Brain pericyte (primary cell): ENCODE data around the gene ADAMTSL5.
"Not testable (repeated sequence)": the region's sequence is repeated elsewhere in the genome, so short reads cannot be mapped to it uniquely, and the experiment has no call there.

ENCODE experiments used
- DNase-seq: peaks from one replicate; pipeline ENCODE4 v3.0.0-alpha.2; 2012; ENCODE audit warnings: low read depth, low spot score

Gene ADAMTSL5

DNA sequence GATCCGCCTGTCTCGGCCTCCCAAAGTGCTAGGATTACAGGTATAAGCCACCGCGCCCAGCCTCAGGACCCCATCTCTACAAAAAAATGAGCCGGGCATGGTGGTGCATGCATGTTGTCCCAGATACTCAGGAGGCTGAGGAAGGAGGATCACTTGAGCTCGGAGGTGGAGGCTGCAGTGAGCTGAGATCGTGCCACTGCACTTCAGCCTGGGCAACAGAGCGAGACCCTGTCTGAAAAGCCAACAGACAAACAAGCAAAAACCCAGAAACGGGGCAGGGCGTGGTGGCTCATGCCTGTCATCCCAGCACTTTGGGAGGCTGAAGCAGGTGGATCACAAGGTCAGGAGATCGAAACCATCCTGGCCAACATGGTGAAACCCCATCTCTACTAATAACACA is 18.0 kb upstream of the ADAMTSL5 start:
- DNase-seq: not testable (repeated sequence)

DNA sequence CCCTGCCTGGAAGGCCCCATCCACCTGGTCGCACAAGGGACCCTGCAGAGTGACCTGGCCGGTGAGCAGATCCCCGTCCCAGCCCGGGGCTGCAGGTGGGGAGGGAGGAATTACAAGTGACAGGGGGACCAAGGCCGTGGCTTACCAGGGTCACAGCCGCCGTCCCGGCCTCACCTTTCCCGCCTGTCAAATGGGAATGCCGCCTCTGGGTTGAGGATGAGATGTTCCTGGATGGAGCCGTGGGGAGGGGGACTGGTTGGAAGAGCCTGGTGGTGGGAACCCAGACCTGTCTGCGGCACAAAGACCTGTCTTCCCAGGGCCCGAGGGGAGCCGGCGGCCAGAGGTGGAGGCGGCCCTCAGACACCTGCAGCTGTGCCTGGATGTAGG is 16.6 kb upstream of the ADAMTSL5 start:
- no peak for DNase-seq

DNA sequence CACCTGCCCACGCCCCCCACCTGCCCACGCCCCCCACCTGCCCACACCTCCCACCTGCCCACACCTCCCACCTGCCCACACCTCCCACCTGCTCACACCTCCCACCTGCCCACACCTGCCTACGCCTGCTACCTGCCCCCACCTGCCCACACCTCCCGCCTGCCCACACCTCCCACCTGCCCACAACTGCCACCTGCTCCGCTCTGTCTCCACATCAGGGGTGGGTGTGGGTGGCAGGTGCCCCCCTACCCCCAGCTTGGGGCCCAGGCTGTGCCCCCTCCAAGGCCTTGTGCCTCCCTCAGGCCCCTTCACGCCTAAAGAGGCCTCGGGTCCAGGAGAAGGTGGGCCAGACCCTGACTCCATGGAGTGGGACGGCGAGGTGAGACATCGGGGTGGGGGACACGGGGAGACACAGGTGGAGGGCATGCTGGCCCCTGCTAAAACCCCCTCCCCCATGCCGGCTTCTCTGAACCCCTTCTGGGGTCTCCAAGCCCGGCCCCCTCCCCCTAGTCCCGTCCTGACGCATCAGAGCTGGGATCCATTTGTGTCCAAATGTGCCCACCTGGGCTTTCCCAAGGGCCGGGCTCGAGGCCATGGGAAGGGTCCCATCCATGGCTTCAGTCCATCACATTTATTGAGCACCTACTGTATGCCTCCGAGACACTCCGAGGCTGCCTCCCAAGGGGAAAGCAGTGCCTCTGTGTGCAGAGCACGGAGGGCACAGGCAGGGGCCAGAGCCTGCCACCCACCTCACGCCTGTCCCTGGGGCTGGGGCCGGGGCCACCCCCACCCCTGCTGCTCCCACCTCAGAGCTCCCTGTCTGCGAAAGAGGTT is 16.0 kb upstream of the ADAMTSL5 start:
- no peak for DNase-seq

DNA sequence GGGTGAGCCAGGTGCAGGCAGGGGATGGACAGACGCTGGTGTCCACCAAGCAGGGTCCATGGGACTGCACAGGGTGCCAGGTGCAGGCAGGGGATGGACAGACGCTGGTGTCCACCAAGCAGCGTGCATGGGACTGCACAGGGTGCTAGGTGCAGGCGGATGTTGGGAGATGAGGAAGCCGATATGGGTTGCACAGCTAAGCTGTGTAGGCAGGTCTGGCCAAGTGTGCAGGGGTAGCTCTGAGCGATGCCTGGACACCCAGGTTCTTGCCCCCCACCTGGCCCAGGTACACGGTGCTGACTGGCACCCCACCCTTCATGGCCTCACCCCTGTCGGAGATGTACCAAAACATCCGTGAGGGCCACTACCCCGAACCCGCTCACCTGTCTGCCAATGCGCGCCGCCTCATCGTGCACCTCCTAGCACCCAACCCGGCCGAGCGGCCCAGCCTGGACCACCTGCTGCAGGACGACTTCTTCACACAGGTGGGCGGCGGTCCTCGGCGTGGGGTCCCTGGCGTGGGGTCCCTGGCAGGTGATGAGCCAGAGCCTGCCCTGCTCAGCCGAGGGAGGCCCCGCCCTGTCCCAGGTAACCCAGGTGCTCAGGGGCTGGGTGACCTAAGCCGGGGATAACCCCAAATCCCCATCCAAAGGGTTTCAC is 15.0 kb upstream of the ADAMTSL5 start:
- no peak for DNase-seq

DNA sequence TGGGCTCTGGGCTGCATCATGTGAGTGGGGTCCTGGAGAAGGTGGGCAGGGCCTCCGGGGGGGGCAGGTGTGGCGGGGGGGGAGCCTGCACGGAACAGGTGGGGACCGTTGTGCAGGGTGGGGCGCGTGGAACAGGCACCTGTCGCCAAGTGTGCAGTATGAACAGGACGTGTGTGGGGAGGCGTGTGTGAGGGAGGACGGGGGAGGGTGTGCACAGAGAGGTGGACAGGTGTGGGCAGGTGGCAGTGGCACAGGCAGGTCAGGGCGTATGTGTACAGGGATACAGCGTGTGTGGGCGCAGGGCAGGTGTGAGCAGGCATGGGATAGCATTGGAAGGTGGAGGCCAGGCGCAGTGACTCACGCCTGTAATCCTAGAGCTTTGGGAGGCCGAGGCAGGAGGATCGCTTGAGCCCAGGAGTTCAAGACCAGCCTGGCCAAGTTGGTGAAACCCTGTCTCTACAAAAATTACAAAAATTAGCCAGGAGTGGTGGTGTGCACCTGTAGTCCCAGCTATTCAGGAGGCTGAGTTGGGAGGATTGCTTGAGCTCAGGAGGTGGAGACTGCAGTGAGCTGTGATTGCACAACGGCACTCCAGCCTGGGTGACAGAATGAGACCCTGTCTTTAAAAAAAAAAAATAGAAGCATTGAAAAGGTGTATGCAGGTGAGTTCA is 14.3 kb upstream of the ADAMTSL5 start:
- DNase-seq: no peak

DNA sequence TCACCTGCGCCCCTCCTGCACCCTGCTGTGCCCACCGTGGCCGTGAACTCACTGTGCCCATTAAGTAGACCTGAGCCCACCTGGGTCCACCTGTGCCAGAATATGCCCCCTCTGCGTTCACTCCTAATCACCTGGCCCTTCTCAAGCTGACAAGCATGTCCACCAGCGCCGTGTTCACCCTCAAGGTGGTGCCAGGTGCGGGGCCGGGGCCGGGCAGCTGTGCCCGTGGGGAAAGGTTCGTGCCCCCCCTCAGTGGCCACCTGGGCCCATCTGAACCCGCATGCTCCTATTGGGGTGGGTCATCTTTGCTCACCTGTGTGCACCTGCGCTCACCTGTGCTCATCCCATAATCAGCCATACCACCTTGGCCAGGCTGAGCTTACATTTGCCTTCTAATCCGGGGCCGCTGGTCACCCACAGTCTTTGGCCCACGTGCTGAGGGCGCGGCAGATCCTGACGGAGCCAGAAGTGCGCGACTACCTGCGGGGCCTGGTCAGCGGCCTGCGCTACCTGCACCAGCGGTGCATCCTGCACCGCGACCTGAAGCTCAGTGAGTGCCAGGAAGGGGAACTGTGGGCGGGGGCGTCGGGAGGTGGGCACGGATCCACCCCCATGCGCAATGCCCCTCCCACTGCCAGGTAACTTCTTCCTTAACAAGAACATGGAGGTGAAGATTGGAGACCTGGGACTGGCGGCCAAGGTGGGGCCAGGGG is 13.4 kb upstream of the ADAMTSL5 start:
- no peak for DNase-seq

DNA sequence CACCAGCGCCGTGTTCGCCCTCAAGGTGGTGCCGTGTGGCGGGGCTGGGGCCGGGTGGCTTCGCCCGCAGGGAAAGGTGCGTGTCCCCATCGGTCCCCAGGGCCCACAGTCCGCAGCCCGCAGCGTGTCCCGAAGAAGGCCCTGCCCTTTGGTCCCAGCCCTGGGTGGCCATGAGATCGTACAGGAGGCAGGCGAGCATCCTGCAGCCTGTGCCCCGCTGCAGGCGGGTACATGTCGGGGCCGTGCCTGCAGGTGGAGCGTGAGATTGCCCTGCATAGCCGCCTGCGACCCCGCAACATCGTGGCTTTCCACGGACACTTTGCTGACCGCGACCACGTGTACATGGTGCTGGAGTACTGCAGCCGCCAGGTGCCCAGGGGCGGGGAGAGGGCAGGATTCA is 12.5 kb upstream of the ADAMTSL5 start:
- no peak for DNase-seq

DNA sequence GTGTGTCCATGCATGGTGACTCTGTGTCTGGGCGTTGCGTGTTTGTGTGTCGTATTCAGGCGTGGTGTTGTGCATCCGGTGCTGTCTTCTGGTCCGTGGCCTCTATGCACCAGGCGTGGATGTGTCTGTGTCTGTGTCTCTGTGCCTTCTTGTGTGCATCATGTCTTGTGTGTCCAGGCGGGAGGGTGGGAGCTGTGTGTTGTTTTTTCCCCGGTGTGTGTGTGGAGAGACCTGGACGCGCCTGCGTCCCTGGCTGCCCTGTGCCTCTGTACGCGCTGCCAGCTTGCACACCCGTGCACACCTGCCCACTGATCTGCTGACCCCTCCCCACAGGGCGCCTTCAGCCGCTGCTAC is 12.1 kb upstream of the ADAMTSL5 start:
- no peak for DNase-seq

DNA sequence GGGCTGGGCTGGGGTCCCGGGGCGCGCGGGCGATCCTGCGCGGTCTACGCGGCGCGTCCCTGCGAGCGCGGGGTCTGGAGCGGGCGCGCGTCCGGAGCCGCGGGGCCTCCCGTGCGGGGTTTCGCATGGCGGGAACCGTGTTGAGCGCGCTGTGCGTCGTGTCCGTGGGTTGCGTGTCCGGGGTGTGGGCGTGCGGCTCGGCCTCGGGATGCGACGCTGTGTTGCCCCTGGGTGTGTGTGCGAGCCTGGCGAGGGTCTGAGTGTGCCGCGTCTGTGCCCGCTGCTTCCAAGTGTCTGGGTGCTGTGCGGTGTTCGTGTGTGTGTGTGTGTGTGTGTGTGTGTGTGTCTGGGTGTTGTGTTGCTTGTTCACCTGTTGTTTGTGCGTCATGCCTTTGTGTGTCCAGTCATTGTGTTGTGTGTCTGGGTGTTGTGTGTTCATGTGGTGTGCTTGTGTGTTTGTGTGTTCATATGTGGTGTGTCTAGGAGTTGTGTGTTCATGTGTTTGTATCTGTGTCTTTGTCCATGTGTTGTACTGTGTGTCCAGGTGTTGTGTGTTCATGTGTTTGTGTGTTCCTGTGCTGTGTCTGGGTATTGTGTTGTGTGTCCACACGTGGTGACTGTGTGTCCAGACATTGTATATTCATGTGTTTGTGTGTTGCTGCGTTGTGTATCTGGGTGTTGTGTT is 11.6 kb upstream of the ADAMTSL5 start:
- DNase-seq: no peak

DNA sequence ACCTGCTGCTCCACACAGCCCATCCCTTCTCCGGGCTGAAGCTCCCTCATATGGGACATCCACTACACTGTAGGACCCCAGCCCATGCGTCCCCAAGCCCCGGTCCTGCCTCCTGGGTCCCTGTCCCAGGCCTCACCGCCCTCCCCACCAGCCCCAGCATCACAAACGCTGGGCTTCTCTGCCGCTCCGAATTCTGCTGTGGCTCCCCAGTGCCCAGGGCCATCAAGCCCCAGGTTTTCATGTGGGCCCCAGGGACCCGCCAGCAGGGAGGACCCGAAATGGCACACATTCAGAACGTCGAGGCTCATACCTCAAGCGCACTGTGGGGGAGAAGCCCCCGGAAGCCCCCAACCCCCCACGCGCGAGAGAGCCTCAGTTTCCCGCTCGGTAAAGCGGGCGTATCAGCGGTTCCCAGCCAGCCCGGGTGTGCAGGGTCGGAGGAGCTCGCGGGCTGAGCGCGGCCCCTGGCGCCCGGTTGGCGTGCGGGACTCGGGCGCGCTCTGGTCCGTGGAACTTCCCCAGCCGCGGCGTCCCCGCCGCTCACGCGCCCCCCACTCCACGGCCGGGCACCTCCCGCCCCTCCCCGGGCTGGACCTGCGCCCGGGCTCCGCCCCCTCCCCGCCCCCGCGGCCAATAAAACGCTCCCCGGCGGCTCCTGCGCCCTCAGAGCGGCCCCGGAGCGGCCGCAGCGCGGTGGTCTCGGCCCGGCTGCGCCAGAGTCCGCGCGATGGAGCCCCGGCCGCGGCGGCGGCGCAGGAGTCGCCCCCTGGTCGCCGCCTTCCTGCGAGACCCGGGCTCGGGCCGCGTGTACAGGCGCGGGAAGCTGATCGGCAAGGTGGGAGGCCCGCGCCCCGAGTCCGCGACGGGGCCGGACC is 10.8 kb upstream of the ADAMTSL5 start, which contains the start of gene PLK5:
TSS of gene PLK5 (plus strand) at position 666 of the 875 bp plus-strand sequence. CDS start 2,920 bp downstream, outside the sequence.
- DNase-seq: no peak

DNA sequence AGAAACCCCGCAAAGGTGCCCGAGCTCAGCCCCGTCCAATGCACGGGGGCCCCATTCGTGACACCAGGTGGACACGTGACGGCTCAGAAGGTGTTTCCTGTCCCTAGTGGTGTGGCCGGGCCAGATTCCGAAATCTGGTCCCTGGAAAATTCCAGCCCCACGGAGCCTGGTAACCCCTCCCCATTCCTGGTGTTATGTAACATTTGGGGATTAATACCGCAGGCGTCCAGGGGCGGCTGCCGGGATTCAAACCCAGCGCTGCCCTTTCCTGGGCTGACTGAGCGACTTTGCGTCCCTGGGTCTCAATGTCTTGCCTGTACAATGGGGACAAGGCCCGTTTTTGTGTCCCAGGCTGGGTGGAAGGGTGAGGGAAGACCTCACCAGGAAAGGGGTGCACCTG is 10.0 kb upstream of the ADAMTSL5 start:
- DNase-seq: no peak

DNA sequence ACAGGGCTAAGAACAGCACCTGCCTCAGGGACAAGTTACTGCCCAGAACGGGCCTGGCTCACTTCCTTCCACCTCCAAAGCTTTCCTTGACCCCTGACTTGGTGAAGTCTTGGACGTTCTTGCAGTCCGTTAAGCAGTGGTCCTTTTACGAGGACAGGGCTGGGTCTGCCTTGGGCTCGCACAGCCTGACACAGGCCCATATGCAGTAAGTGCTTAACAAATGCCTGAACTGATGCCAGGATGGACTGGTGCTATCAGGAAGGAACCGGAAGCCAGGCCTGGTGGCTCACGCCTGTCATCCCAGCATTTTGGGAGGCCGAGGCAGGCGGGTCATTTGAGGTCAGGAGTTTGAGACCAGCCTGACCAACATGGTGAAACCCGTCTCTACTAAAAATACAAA is 9.2 kb upstream of the ADAMTSL5 start:
- no peak for DNase-seq

DNA sequence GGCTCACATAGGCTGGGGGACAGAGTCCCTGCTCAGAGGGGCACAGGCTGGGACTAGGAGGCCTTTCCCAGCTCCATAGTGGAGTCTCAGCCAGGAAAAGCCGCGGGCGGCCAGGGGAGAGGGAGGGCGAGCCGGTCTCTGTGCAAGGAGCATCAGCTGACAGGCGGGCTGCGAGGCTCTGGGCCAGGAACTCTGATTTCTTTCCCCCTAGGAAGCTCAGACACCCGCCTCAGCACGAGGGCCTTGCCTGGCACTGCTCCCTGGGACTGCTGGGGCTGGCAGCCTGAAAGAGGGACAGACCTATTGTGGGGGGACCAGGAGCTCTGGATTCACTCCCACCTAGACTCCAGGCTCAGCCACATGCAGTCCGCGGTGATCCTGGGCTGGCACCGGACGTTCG is 8.8 kb upstream of the ADAMTSL5 start:
- DNase-seq: no peak

DNA sequence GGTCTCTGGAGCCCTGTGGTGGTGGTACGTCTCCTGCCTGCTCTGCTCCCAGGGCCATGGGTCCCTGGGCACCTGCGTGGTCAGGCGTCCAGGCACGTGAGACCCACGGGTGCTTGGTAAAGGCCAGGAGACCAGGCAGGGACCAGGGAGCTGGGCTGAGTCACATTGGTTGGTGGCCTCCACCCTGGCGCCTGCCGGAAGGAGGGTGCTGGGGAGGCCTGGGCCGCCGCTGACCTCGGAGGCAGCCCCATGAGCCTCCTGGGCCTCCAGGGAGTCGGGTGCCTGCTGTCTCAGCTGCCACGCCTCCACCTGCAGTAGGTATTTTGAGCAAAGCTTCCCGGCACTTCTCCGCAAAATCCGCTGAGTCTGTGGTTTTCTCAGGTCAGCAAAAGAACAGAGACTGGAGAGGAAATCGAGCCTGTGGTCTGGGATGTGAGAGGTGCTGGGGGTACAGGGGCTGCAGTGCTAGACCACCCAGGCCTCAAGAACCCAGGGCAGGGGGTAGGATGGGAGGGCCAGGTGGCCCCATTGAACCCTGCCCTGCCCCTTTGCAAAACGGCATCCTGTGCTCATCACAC is 7.5 kb upstream of the ADAMTSL5 start:
- no peak for DNase-seq

DNA sequence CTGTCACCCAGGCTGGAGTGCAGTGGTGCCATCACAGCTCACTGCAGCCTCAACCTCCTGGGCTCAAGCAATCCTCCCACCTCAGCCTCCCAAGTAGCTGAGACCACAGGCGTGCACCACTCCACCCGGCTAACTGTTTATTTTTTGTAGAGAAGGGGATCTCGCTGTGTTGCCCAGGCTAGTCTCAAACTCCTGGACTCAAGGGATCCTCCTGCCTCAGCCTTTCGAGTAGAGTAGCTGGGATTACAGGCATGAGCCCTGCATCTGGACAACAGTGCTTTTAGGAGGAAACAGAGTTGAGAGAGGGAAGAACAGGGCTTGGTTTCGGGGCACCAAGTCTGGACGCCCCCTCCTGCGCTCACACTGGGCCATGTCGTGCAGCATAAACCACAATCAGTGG is 7.0 kb upstream of the ADAMTSL5 start:
- DNase-seq: not testable (repeated sequence)

DNA sequence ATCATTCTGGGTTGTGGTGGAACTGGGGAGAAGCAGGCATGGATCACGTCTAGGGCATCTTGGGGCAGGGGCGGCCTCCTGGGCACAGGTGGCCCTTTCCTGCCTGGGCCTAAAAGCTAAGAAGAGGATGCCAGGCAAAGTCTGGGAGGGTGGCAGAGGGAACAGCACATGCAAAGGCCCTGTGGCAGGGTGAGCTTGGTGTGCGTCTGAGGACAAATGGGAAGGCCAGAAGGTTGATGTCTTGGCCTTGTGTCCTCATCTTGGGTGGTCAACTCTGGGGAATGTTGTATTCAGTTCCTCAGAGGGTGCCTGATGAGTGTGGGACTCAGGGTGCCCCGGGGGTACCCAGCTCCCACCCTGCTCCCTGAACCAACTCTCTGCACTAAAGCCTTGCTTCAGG is 5.7 kb upstream of the ADAMTSL5 start:
- DNase-seq: no peak

DNA sequence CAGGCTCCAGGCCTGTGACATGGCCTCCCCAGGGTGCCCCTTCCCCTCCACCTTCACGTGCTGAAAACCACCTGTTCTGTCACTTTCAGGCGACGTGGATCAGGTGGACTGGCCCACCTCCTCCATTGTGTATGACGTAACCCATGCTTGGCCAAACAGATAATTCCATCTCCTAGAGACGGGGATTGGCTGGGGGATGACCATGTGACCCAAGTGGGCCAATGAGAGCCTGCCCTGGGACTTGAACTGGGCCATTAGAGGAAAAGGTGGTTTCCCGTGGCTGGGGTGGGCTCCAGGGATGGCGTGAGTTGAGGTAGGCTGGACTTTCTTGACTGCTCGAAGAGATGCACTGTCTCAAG is 3.6 kb upstream of the ADAMTSL5 start:
- no peak for DNase-seq

DNA sequence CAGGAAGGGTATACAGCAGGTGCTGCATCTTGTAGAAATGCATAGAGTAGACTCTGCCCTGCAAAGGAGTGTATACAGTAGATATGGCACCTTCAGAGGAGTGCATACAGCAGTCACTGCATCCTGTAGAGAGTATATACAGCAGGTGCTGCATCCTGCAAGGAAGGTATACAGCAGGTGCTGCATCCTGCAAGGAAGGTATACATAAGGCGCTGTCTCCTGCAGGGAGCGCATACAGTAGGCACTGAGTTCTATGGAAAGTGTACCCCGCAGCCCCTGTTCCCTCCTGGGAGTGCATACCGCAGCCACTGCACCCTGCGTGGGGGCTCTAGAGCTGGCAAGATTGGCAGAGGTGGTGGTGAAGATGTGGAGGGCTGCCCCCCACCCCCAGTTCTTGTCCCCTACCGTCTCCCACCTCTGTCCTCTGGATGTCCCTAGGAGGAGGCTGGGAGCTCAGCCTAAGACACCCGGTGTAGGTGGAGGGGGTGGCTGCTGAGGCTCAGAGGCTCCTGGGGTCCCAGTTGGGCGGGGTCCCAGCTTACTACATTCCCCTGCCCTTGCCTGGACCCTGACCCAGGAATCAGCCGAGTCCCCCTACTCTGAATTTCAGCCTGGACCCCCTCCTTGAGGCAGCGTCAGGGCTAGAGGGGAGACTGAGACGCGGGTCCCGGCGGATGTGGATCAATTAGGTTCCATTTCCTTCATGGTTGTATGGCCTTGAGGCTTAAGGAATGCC is 2.3 kb upstream of the ADAMTSL5 start:
- DNase-seq: no peak

DNA sequence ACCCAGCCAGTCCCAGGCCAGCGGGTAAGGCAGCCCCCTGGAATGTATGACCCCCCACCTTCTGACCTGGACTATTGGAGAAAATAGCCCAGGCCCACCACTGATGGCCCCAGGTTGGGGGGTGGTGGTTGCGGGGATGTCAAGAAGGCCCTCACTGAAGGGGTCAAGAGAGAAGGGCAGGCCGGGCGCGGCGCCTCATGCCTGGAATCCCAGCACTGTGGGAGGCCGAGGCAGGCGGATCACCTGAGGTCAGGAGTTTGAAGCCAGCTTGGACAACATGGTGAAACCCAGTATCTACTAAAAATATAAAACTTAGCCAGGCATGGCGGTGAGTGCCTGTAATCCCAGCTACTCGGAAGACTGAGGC is 1.5 kb upstream of the ADAMTSL5 start:
- no peak for DNase-seq
